Brain pericyte (primary cell): ENCODE measurements around the gene MAP3K15.

Experiments used
- DNase-seq: peaks from one replicate; pipeline ENCODE4 v3.0.0-alpha.2; 2012; ENCODE audit warnings: low read depth, low spot score

MAP3K15 gene

DNA sequence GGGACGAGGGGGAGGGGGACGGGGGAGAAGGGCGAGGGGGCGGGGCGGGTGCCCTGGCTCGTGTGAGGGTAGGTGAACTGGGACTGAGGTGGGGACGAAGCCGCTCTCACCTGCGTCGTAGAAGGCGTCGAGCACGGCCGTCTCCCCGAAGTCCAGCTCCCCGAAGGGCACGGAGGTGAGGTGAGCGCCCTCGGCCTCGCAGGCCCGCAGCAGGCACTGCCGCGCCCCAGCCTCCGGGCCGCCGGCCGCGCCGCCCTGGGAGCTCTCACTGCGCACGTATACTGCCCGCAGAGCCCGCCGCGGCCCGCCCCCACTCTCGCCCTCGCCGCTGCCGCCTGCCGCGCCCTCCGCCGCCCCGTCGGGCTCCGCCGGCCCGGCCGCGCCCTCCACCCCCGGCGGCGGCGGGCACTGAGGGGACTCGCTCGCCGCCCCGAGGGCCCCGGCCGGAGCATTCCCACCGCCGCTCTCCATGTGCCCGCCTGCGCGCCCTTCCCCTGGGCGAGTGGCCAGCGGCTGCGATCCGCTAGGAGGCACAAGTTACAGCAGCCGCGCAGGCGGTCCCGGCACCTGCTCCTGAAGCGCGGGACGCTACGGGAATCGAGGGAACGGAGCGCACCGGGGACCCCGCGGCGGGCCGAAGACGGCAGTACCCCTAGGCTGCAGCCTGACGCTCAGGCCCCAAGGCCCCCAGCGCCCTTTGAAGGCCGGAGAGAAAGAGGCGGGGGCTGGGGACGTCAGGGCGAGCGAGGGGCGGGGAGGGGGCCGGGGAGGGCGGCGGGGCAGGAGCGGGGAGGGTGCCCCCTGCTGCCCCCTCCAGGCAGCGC lies at the start of gene MAP3K15:
MAP3K15 (minus strand) TSS at position 718 of the 824 bp plus-strand sequence; CDS start at position 471, 247 bp downstream.
- no peak for DNase-seq

DNA sequence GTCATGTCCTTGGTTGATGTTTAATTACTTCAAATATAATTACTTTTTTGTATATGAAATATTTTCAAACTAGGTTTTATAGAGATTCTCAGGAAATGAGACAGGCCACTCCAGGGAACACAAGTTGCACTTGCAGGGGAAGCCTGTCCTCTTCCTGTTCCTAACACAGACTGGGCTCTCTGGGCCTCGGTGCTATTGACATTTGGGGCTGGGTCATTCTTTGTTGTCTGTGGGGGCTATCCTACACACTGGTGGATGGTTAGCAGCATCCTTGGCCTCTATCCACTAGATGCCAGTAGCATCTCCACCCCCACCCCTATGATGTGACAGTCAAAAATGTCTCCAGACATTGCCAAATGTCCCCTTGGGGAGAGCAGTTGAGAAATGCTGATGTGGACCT lies 49.3 kb upstream of the MAP3K15 start:
- DNase-seq = no peak

GRCh38 chrX:19563746-19564145 lies 48.4 kb upstream of the MAP3K15 start:
- no peak for DNase-seq

- DNase-seq = no peak
Observed at GRCh38 chrX:19563327-19563726, 48.0 kb upstream of the MAP3K15 start.

DNA sequence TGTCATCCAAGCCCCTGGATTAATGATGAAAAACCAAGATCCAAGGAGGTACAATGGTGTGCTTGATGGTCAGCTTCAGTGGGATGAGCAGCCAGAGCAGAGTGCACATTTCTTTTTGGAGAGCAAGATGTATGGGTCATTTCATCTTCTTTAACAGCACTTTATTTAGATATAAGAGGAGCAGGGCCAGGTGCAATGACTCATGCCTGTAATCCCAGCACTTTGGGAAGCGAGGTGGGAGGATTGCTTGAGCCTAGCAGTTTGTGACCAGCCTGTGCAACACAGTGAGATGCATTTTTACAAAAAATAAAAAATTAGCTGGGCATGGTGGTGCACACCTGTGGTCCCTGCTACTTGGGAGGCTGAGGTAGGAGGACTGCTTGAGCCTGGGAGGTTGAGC lies 45.3 kb upstream of the MAP3K15 start:
- no peak for DNase-seq

DNA sequence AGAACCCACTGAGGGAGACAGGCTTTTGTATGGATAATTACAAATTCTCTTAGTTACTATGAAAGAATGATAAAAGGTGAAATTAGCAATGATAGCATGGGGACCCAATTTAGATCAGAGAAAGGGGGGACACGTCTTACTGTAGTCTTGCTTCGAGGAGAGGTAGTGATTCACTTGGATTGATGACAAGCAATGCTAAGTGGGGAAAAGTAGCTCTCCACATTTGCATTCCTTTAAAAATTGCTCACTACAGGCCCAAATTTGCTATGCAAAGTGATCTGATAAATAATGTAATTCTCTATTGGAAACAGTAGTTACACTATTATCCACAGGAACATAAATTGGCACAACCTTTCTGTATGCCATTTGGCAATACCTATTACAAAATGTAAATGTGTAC lies 42.5 kb upstream of the MAP3K15 start:
- DNase-seq = no peak

- no peak for DNase-seq
Observed at GRCh38 chrX:19556202-19556601, 40.9 kb upstream of the MAP3K15 start.

DNA sequence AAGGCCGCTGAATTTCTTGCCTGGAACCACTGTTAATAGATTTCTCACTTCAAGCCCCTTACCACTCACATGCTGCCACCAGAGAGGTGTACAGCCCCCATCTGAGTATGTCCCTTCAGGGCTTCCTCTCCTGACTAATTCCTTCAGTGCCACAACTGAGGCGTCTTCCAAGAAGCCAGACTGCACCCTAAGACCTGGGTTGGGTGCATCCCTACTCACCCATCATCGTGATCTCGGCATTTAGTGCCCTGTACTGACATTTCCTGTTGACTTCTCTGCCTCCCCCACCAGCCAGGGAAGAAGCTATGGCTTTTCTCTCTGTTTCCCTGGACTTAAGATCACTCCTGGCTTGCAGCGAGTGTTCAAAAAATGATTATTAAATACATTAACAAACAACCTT lies 40.4 kb upstream of the MAP3K15 start:
- no peak for DNase-seq

GRCh38 chrX:19555236-19555635 lies 39.9 kb upstream of the MAP3K15 start:
- DNase-seq = no peak

DNA sequence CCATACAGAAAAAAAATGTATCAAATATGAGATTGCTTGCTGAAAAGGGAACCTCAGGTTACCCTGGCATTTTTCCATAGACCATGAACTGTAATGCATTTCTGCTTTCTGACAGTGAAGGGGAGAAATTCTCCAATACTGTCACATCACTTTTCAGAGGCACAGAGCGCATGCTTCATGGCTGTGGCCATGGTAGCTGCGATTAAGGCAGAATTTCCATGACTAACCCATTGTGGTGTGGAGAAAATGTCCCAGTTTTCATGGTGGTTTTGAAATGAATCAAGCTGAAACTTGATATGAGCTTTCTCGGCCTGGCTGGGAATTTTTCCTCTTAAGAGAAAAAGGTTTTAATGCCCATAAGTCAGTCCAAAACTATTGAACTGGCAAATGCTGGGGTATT lies 39.5 kb upstream of the MAP3K15 start:
- DNase-seq = no peak

- DNase-seq = no peak
Observed at GRCh38 chrX:19552793-19553192, 37.5 kb upstream of the MAP3K15 start.

DNA sequence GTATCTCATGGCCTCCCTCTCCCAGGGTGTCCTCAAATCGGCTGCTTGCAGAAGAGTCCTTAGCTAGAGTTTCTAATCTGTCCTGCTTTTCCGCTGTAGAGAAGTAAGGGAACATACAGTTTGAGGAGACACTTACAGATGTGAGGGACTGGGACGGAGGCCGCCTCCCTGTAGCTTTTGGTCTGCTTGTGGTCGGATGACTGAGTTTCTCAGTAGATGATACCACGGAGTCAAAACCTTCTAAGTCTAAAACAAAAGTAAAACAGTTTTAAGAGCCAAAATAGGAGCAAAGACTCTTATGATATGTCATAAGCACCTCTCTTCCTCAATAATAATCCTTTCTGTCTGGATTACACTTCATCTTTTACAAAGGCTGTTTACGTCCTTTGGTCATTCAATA lies 34.5 kb upstream of the MAP3K15 start:
- no peak for DNase-seq

DNA sequence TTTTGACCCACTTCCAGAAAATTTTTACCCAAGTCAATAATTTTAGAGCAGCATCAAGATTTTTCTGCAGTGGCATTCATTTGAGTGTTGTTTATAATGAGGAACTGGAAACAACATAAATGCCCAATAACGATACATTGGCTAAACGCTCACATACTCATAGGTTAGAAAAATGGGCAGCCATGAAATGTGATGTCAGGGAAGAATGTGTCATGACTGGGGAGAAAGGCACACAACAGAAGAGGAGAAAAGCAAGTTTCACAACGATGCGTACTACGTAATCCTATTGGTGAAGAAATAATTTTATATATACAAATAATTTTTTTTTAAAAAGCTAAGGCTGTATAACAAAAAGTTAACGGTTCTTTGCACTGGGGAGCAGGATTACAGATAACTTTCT lies 33.6 kb upstream of the MAP3K15 start:
- no peak for DNase-seq

- DNase-seq = no peak
Observed at GRCh38 chrX:19548279-19548678, 33.0 kb upstream of the MAP3K15 start.

DNA sequence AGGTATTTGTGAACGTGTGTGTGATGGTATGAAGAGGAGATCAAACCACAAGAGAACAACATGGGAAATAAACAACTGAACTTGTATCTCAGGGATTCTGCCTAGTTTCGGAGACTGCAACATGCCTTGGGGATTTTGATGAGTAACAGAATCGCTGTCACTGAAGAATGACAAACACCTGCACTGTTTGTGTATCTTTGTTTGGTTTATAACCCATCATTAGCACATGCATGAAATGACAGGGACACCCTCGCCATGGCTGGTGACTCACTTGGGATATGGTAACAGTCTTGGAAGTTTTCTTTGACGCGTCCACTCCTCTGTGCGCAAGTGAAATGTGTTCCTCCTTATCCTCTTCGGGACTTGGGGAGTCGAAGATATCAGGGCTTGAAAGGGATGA lies 30.3 kb upstream of the MAP3K15 start:
- no peak for DNase-seq

GRCh38 chrX:19544693-19545305 lies 29.5 kb upstream of the MAP3K15 start:
- no peak for DNase-seq

- DNase-seq = no peak
Observed at GRCh38 chrX:19543951-19544381, 28.7 kb upstream of the MAP3K15 start.

- no peak for DNase-seq
Observed at GRCh38 chrX:19543020-19543715, 27.9 kb upstream of the MAP3K15 start.

DNA sequence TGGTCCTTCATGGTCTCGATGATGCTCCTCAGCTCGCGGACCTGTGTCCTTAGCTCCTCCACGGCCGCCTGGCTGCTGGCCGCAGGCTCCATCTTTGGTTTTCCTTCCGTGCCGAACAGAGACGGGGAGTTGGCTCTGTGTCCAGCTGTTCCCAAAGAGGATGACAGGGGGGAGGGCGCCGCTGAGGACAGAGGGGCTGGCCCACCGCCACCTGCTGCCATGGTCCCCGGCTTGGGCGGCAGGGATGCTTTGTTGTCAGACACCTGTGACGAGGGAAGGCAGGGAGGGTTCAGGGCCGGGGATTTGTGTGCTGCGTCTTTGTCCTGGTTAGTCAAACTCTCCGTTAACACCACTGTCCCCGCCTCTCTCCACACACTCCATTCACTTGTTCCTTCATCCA lies 26.6 kb upstream of the MAP3K15 start:
- no peak for DNase-seq

DNA sequence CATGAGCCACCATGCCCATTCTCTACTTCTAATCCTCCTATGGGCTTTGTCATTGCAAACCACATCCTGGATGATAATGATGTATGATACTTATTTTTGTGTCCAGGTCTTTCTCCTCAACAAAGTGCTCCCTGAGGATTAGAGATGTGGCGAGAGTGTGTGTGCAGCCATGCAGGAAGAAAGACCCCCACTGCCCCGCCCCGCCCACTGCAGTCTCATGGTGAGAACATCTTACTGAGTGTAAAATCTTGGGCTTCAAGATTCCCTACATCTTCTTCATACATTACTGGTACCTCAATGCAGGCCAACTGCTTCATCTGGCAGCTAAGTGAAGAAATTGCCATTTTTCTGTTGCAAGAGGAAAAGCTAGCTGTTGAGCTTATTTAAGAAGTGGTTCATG lies 25.9 kb upstream of the MAP3K15 start:
- no peak for DNase-seq

GRCh38 chrX:19540076-19540475 lies 24.8 kb upstream of the MAP3K15 start:
- DNase-seq = no peak

GRCh38 chrX:19539665-19540064 lies 24.4 kb upstream of the MAP3K15 start:
- no peak for DNase-seq

DNA sequence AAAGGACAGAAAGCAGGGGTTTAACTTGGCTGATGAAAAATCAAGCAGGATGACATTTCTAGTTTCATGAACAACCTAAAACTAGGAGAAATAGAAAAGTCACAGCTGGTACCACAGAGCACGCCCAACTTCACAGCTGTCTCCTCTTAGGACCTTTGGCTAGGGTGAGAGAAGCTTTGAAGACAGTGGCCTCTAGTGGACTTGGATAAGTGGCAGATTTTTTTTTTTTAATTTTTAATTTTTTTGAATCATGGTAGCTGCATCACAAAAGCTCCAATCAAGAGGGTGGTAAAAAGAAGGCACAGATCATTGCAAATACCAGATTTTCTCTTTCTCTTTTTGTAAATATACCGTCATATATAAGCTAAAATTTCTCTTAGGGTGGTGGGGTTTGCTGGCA lies 20.2 kb upstream of the MAP3K15 start:
- DNase-seq = no peak
